Stimulated activated CD4-positive, alpha-beta T cell treated with anti-CD3 and anti-CD28 coated beads, Interleukin-12 subunit alpha, Interleukin-12 subunit beta, amount 100 ng/mL, for 4 hours (primary cell): Measurements from ENCODE around the gene IDS.
"Not testable (repeated sequence)": the region's sequence is repeated elsewhere in the genome, so short reads cannot be mapped to it uniquely, and the experiment has no call there.

Experiments used
- DNase-seq: peaks from one replicate; pipeline ENCODE4 v3.0.0-alpha.2; 2020

Gene IDS

DNA sequence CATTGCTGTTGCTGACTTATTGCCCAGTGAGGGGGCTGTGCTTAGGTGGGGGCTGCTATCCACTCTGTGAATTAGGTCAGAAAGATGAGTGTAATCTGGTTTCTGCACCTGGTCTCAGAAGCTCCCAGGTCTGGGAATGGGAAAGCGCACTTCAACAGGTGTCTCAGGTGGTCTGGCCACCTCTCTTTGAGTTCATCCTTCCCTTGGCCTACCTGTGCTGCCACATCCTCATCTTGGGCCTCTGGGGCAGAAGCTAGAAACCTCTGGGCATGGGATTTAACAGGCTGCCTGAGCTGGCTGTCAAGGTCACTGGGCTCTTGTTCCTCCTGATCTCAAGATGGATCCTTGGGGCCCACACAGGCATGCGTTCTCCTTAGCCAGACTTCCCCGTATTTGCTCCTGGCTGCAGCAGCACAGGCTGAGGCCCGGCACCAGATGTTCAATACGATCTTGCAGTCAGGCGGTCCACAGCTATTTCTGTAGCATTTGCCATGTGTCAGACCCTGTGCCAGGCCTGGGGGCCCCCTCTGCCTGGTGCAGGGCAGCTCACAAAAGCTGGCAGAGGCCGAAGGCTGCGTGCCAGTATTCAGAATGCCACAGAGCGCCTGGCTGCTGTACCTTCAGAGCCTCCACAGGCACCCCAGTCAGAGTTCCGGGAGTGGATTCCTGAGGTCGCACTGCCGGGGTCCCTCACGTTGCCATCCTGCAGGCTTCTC, 21.4 kb upstream of the IDS start:
- not testable (repeated sequence) for DNase-seq

GRCh38 chrX:149525903-149526302, 20.8 kb upstream of the IDS start:
- DNase-seq, result not testable (repeated sequence)

DNA sequence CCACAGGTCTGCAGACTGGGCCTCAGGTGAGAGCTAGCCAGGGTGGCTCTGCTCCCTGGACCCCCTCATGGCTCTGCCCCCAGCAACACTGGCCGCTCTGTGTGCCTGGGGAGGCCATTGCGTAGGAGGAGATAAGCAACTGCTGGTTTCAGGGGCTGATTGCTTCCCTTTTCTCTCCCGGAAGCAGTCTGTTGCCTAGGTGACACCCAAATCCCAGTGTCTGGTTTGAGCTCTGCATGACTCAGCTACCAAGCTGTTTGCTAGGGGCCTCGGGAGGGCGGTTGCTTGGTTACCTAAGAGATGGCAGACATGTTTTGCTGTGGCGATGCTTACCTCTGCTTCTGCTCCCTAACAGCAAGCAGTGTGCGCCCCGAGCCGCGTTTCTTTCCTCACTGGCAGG, 20.3 kb upstream of the IDS start:
- peak; percentile 44 for DNase-seq

DNA sequence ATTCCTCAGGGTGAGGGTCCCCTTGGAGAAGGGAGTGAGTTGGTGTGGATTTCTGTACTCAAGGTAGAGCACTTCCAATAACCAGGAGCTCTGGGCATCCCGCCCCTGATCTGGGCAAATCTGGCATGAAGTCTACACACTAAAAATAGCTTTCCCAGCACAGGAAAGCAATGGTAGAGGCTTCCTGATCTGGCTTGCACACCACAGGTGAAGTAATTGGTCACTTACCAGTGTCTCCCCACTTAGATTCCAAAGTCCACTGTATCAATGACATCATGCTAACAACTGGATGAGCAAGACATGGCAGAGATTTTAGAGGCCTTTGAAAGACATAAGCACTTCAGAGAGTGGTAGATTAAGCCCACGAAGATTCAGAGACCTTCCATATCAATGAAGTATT, 17.8 kb upstream of the IDS start:
- no peak for DNase-seq

GRCh38 chrX:149521438-149521837, 16.3 kb upstream of the IDS start:
- no peak for DNase-seq

- not testable (repeated sequence) for DNase-seq
These were observed 15.7 kb upstream of the IDS start for GRCh38 chrX:149520636-149521277.

GRCh38 chrX:149518236-149518635, 13.1 kb upstream of the IDS start:
- DNase-seq, result no peak

- no peak for DNase-seq
These were observed 12.2 kb upstream of the IDS start for GRCh38 chrX:149517308-149517707.

GRCh38 chrX:149516604-149517003, 11.5 kb upstream of the IDS start:
- no peak for DNase-seq

- DNase-seq, result no peak
These were observed 11.0 kb upstream of the IDS start for GRCh38 chrX:149515954-149516602.

GRCh38 chrX:149513825-149514428, 8.8 kb upstream of the IDS start:
- no peak for DNase-seq

GRCh38 chrX:149512225-149512885, 7.2 kb upstream of the IDS start:
- DNase-seq, result peak; percentile 37

GRCh38 chrX:149511081-149511480, 6.0 kb upstream of the IDS start:
- no peak for DNase-seq

DNA sequence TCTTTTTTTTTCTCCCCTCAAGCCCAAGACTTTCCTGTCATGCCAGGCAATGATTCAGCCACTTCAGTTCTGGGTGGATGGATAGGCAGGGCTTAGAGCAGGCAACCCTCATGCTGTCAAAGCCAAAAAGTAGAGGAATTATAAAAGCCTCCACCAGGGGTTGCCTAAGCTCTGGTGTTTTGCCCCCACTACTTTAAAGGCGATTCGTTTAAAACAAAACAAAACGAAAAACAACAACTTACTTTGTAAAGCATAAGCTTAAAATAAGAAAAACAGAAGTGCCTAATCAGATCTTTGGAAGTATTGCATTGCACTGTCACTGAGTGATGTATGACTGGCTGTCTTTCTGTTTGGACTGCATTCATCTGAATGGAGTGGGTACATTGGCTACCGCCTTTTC, 5.3 kb upstream of the IDS start:
- DNase-seq, result no peak

DNA sequence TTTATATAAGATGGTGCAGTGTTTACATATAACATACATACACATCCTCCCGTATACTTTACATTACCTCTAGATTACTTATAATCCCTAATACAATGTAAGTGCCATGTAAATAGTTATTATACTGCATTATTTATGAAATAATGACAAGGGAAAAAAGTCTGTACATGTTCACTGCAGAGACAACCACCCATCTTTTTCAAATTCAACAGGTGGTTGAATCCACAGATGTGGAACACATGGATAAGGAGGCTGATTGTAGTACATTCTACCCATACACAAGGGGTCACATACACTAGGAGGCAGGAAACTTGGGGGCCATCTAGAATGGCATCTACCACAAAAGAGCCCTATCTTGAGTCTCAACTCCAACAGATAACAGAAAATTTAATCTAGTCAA, 3.4 kb upstream of the IDS start:
- DNase-seq, result no peak

DNA sequence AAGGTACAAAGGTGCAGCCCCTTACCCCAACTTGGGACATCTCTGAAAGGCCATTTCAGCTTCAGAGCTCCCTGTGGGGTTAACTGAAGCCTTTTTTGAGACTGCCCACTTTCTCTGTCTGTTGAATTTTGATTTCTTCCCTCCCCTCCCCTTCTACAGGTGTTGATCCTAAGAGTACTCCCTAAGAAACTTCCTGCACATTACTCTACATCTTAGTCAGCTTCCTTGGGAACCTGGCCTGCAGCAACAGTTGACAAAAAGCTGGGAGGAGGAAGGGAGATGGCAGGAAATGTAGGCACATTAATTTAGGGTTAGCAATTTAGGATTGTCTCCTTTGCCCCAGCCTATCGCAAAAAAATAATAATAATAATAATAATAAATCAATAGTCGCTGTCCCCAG, 1.2 kb upstream of the IDS start:
- no peak for DNase-seq

GRCh38 chrX:149505671-149506070, 565 bp upstream of the IDS start:
- no peak for DNase-seq

DNA sequence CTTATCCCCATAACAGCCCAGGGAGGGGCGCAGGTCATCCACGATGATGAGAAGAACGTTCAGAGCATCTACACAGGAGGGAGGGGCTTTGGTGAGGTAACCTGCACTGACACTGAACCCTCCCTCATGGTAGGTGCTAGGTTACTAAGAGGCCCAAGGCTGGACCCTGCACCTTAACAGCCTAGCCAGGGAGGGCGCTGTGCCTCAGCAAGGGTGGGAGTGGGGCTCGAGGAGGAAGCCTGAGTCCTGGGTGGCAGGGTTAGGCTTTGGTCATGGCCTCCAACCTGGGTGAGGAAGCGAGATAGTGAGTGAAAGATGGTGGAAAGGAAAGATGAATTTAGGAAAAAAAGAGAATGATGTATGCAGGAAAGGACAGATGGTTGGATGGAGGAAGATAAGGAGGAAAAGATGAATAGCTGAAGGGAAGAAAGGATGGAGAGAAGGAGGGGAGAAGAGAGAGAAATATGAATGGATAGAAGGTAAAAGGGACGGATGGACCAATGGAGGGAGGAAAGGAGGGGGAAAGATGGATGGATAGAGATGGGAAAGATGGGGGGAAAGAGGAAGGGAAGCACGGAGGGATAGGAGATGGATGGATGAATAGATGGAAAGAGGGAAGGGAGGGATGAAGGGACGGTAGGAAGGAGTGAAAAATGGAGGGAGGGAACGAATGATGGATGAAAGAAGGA, 736 bp downstream of the IDS start:
- DNase-seq, result peak; percentile 29

DNA sequence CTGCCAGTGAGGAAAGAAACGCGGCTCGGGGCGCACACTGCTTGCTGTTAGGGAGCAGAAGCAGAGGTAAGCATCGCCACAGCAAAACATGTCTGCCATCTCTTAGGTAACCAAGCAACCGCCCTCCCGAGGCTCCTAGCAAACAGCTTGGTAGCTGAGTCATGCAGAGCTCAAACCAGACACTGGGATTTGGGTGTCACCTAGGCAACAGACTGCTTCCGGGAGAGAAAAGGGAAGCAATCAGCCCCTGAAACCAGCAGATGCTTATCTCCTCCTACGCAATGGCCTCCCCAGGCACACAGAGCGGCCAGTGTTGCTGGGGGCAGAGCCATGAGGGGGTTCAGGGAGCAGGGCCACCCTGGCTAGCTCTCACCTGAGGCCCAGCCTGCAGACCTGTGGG, 1.7 kb downstream of the IDS start:
- DNase-seq, result peak; percentile 33

DNA sequence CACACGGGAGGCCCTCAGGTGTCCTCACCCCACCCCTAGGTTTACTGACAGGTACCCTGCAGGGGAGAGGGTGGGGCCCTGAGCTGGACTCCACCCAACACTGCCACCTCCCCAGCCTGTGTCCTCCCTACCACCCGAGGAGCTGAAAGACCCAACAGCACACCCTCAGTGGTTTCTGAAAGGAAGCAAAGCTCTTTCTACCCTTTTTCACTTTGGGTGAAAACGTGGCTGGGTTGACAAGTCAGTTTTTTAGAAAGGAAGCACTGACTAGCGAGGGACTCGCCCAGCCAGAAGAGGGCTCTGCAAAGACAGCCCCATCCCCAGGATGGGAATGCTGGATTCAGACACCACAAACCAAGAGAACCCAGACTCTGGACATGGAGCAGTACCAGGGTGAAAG, 2.2 kb downstream of the IDS start:
- DNase-seq, result not testable (repeated sequence)

DNA sequence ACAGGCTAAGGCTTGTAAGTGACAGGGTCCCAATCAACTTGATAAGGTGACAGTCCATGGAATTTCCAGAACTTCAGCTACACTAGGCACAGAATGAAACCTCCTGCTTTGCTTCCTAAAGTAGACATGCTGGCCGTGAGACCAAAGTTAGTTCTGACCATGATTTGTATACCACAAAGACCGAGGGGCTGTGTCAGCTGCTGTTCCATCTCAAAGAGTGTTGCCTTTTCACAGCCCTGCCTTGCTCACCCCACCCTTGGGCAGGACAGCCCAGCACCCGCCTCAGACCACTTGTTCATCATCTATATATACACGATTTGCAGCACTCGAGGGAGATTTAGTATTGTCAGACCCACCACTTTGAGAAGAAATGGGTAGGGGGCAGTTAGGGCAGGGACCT, 5.3 kb downstream of the IDS start:
- DNase-seq, result no peak

GRCh38 chrX:149498767-149499166, 6.3 kb downstream of the IDS start:
- DNase-seq, result no peak

GRCh38 chrX:149497626-149498025, 7.5 kb downstream of the IDS start:
- DNase-seq, result no peak
